Body of pancreas (tissue), 4 donors: Measurements from ENCODE around the gene TNK1. TPM values are rescaled to one million over a fixed set of nuclear protein-coding genes. Genes with fewer than 3 reads are reported as not detected.

Experiments
- ATAC-seq: fragments of 150-250 bp; one replicate; pipeline ENCODE4 v1.9.1; 2016
- DNase-seq, 4 donors: peaks; one replicate each; pipeline ENCODE4 v3.0.0-alpha.2; 2019
- H3K27ac ChIP-seq, 4 donors: fragments of 200-600 bp; sonication (generic); 1 replicate in 3 of 4; 2 replicates in 1 of 4; pipeline versions ENCODE4 v1.5.1 to v1.6.1; 2016 to 2019; ENCODE audit warnings: mild to moderate bottlenecking in 1 of 4, mixed read lengths in 1 of 4, moderate library complexity in 1 of 4
- H3K27me3 ChIP-seq, 2 donors: fragments of 200-600 bp; sonication (generic); one replicate each; pipeline ENCODE4 v1.6.0; 2016; ENCODE audit warnings: mild to moderate bottlenecking in 1 of 2
- H3K36me3 ChIP-seq, 2 donors: fragments of 200-600 bp; sonication (generic); replicated peaks in 1 of 2; 2 replicates each; pipeline ENCODE4 v1.5.1; 2016; ENCODE audit warnings: low read depth in 2 of 2; ENCODE audit not compliant: insufficient read depth in 1 of 2
- H3K4me1 ChIP-seq: fragments of 200-600 bp; sonication (generic); one replicate; pipeline ENCODE4 v1.6.0; 2016
- H3K4me3 ChIP-seq, 2 donors: fragments of 200-600 bp; sonication (generic); 1 replicate in 1 of 2; 2 replicates in 1 of 2; pipeline ENCODE4 v1.5.1; 2016 to 2019
- H3K9me3 ChIP-seq, 3 donors: fragments of 200-600 bp; sonication (generic); 1 replicate in 2 of 3; 2 replicates in 1 of 3; pipeline ENCODE4 v1.5.1; 2016
- CTCF ChIP-seq, 7 experiments: fragments of 450-650 bp in 4 of 7; fragments of 200-600 bp in 3 of 7; sonication (generic) in 3 of 7; IDR thresholded peaks; one replicate each; pipeline ENCODE4 v1.5.1; 2016 to 2019; ENCODE audit warnings: antibody characterized with exemption in 7 of 7
- POLR2A ChIP-seq, 3 donors: fragments of 450-650 bp; IDR thresholded peaks; one replicate each; pipeline ENCODE4 v1.6.1; 2016; ENCODE audit warnings: antibody characterized with exemption in 3 of 3, mild to moderate bottlenecking in 2 of 3
- WGBS, 2 donors: methylation state at CpG; one replicate each; pipeline ENCODE4 v1.1.5; 2017; 5-methylcytosine and 5-hydroxymethylcytosine counted together
- intact Hi-C: fragments of 100-400 bp; cut with DNase I; formaldehyde crosslinking; loops from one replicate; pipeline ENCODE4 v1.15.1; 2023
- total RNA-seq, 2 donors: library from RNA; depleted of rRNA; stranded (reverse); fragments of >200 nt; gene quantifications; one replicate each; pipeline ENCODE4 v1.1.0, GENCODE V29; 2016

The TNK1 gene
- total RNA-seq, 2 donors from 2014 or later = 12.7 to 15.8 TPM

- no peak within 1 kb of the TSS for H3K4me3 ChIP-seq
- DNase-seq = no peak
- H3K27ac ChIP-seq = no peak within 1 kb of the TSS
- no peaks in the 10 kb centered on the region for H3K36me3 ChIP-seq
- intact Hi-C loops = no loop called here
- no peak for ATAC-seq
- no peaks in the 10 kb centered on the region for H3K9me3 ChIP-seq
- TF ChIP-seq CTCF (IDR thresholded peaks at IDR 0.05) = no peak
- TF ChIP-seq POLR2A (IDR thresholded peaks at IDR 0.05) = no peak
- H3K4me1 ChIP-seq = no peaks in the 10 kb centered on the region
- WGBS, 2 donors = 67 to 70% methylated on average over 7 of the region's 7 CpGs
- H3K27me3 ChIP-seq = no peaks in the 10 kb centered on the region
These were observed 44.4 kb downstream of the TNK1 start, which contains the start of gene SPEM2 for GRCh38 chr17:7425316-7425715. Gene SPEM2 (plus strand): TSS chr17:7425616. CDS start chr17:7425689, 73 bp downstream.

DNA sequence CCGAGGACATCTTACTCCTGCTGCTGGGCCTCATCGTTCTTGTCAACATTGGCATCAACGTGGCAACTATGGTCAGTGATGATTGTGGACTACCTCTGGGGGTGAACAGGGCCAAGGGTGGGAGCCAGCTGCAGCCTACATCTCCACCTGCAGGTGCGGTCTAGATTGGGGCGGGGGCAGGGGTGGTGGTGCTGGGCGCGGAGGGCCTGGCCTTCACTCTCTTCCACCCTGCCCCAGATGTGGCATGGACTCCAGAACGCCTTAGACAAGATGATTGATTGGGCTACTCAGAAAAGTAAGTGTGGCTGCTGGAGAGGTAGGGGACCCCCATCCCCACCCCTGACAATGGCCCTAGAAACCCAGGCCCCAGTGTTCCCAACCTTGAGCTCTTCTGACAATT lies 44.9 kb downstream of the TNK1 start:
- Histone ChIP-seq H3K4me1 (no peaks in the 10 kb centered on the region), H3K27ac (no peak overlapping the region), H3K9me3 (no peaks in the 10 kb centered on the region), H3K27me3 (no peaks in the 10 kb centered on the region), H3K4me3 (no peak overlapping the region), H3K36me3 (no peaks in the 10 kb centered on the region)
- intact Hi-C loops = no loop called here
- WGBS, 2 donors = 77% methylated on average over 8 of the region's 8 CpGs; no CpG with 5 or more reads in 1 of the 2 donors
- no peak for TF ChIP-seq POLR2A (IDR thresholded peaks at IDR 0.05)
- TF ChIP-seq CTCF (IDR thresholded peaks at IDR 0.05) = no peak
- DNase-seq (no peak), ATAC-seq (no peak)

DNA sequence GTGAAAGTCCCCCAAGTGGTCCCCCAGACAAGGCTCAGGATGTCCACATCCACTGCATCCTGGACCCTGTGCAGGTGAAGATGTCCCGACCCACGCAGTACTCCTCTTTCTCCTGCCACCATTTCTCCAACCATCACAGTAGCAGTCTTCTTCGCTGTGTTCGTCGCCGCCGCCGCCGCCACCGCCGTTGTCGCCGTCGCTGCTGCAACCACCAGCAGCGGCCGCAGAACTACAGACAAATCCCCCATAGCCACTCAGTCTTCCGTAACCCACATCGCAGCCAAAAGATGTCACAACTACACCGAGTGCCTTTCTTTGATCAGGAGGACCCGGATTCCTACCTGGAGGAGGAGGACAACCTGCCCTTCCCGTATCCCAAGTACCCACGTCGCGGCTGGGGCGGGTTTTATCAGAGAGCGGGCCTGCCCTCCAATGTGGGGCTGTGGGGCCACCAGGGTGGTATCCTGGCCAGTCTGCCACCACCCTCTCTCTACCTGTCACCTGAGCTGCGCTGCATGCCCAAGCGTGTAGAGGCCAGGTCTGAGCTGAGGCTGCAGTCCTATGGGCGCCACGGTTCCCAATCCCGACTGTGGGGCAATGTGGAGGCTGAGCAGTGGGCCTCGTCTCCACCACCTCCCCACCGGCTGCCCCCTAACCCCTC lies 45.4 kb downstream of the TNK1 start:
- Histone ChIP-seq H3K27me3 (no peaks in the 10 kb centered on the region), H3K36me3 (no peaks in the 10 kb centered on the region), H3K4me1 (no peaks in the 10 kb centered on the region), H3K9me3 (no peaks in the 10 kb centered on the region), H3K27ac (no peak overlapping the region), H3K4me3 (no peak overlapping the region)
- intact Hi-C loops = no loop called here
- DNase-seq (no peak), ATAC-seq (no peak)
- WGBS, 2 donors = 83 to 85% methylated on average over 19 to 33 of the region's 33 CpGs
- TF ChIP-seq CTCF (IDR thresholded peaks at IDR 0.05) (no peak), POLR2A (IDR thresholded peaks at IDR 0.05) (no peak)

- Histone ChIP-seq H3K4me3 (no peak overlapping the region), H3K36me3 (no peaks in the 10 kb centered on the region), H3K4me1 (no peaks in the 10 kb centered on the region), H3K27me3 (no peaks in the 10 kb centered on the region), H3K27ac (no peak overlapping the region), H3K9me3 (no peaks in the 10 kb centered on the region)
- WGBS, 2 donors = 84 to 87% methylated on average over 19 to 24 of the region's 29 CpGs
- ATAC-seq (peak; percentile 19), DNase-seq (no peak)
- no peak for TF ChIP-seq CTCF (IDR thresholded peaks at IDR 0.05)
- no peak for TF ChIP-seq POLR2A (IDR thresholded peaks at IDR 0.05)
- intact Hi-C loops = no loop called here
These were observed 46.1 kb downstream of the TNK1 start for GRCh38 chr17:7426896-7427489.

DNA sequence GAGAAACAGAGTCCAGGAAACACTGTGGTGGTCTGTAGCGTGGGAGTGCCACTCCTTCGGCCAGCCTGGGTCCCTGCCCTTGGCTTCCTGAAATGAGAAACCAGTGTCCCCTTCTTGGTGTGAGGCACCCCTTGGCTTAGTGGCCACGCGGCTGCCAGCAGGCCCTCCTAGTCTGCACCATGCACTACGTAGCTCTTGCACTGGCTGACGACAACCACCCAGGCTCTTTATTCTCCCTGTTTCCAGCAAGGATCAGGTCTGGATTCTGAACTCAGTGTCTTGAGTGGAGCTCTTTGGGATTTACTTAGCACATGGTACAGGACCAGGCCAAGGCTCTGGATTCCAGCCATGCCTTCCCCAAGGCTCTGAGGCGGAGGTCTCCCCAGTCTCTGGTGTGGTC lies 46.7 kb downstream of the TNK1 start:
- no peaks in the 10 kb centered on the region for H3K27me3 ChIP-seq
- ATAC-seq (peak; percentile 11), DNase-seq (no peak)
- H3K27ac ChIP-seq = no peak overlapping the region
- WGBS, 2 donors = 90% methylated on average over 6 to 7 of the region's 7 CpGs
- no peak overlapping the region for H3K4me3 ChIP-seq
- TF ChIP-seq CTCF (IDR thresholded peaks at IDR 0.05) (no peak), POLR2A (IDR thresholded peaks at IDR 0.05) (no peak)
- no peaks in the 10 kb centered on the region for H3K4me1 ChIP-seq
- H3K9me3 ChIP-seq = no peaks in the 10 kb centered on the region
- H3K36me3 ChIP-seq = no peaks in the 10 kb centered on the region
- intact Hi-C loops = no loop called here
